Prostate gland (tissue), 2 donors: ENCODE results near the gene UNC5B.

ENCODE experiments used
- CTCF ChIP-seq, 4 experiments: fragments of 200-600 bp in 2 of 4; fragments of 450-650 bp in 2 of 4; sonication (generic) in 2 of 4; IDR thresholded peaks; 1 replicate in 3 of 4; 2 replicates in 1 of 4; pipeline ENCODE4 v1.5.1; 2016 to 2019; ENCODE audit warnings: antibody characterized with exemption in 4 of 4, mild to moderate bottlenecking in 2 of 4, moderate library complexity in 2 of 4
- POLR2A ChIP-seq: fragments of 450-650 bp; IDR thresholded peaks from one replicate; pipeline ENCODE4 v1.6.1; 2016; ENCODE audit warnings: antibody characterized with exemption, mild to moderate bottlenecking

- TF ChIP-seq POLR2A: no peak
- no peak for TF ChIP-seq CTCF (IDR thresholded peaks at IDR 0.05)
These were observed 45.1 kb downstream of the UNC5B start for GRCh38 chr10:71257319-71257997.
